GM12865 (cell line): Measurements from ENCODE around the gene RRP1B.

Experiments used
- DNase-seq: peaks from one replicate; pipeline ENCODE4 v3.0.0; 2010; ENCODE audit warnings: low read depth
- H3K4me3 ChIP-seq: 2 replicates; pipeline ENCODE4 v1.5.1; 2011; ENCODE audit warnings: mild to moderate bottlenecking, low read depth, low read length, control low read depth
- CTCF ChIP-seq: IDR thresholded peaks from 2 replicates; pipeline ENCODE4 v1.5.1; 2011; ENCODE audit warnings: low read length, control low read depth, low read depth, inconsistent platforms; ENCODE audit not compliant: insufficient read depth; ENCODE audit errors: missing control alignments

RRP1B gene

GRCh38 chr21:43733529-43734071 is 74.2 kb downstream of the RRP1B start:
- DNase-seq: no peak
- TF ChIP-seq CTCF: no peak
- H3K4me3 ChIP-seq: no peak overlapping the region

- H3K4me3 ChIP-seq: no peak overlapping the region
- no peak for DNase-seq
- TF ChIP-seq CTCF: no peak
Measured at GRCh38 chr21:43734131-43734927, 75.0 kb downstream of the RRP1B start.

DNA sequence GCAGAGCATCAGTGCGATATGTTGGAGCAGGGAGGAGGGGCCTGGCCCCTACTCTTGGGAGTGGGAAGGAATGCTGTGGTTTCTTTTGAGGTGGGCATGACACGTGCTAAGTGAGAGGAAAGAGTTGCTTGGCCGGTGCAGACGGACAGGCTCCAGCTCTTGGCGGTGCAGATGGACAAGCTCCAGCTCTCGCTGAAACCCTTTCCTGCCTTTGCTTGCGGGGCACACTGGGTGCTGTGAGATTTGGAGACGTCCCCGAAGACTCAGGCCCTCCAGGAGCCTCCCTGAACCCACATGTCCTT is 75.5 kb downstream of the RRP1B start:
- H3K4me3 ChIP-seq: no peak overlapping the region
- no peak for DNase-seq
- TF ChIP-seq CTCF: no peak

DNA sequence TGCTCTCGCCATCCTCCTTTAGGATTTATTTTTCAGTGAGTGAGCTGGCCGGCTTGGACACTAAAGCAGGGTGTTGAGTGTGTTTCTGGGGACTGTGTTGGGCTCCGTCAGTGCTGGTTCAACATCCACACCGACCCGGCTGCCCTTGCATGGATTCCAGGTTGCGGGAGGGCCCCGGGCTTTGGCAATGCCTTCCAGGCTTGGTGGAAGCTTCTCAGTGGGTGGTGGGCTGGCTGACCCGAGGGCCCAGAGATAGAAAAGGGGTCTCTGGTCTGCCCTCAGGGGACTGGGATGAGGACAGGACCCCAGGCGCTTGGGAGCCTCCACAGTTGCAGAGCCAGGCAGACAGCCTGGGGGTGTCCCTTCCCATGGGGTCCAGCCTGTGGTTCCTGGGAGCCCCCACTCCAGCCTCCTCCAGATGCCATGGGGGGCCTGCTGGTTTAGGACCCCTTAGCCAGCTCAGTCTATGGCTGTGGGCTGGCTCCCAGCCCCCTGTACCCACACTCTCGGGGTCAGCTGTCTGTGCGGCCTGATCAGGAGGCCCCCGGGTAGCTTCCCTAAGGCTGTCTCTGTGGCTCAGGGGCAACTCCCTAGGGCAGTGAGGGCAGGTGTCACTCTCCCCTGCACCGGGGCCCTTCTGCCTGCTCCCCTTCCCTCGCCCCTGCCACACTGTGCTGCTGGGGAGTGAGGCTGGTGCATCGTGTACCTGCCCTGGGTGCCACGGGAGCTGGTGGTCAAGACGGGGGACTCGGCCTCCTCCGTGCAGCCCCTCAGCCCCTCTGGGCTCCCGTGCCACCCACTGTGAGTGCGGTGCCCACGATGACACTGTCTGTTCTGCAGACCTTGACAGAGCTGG is 76.1 kb downstream of the RRP1B start:
- H3K4me3 ChIP-seq: no peak overlapping the region
- no peak for TF ChIP-seq CTCF
- no peak for DNase-seq

- TF ChIP-seq CTCF: no peak
- no peak for DNase-seq
- no peak overlapping the region for H3K4me3 ChIP-seq
Measured at GRCh38 chr21:43736224-43736883, 77.0 kb downstream of the RRP1B start.

GRCh38 chr21:43737158-43737950 is 78.0 kb downstream of the RRP1B start:
- H3K4me3 ChIP-seq: no peak overlapping the region
- TF ChIP-seq CTCF: no peak
- DNase-seq: no peak
